Subcutaneous abdominal adipose tissue (tissue), 5 donors: ENCODE data around the gene EMX1.

Experiments used
- H3K27ac ChIP-seq: one replicate; pipeline ENCODE4 v1.7.0; 2013; ENCODE audit warnings: low read depth, mild to moderate bottlenecking, inconsistent platforms, low read length, moderate library complexity
- H3K27me3 ChIP-seq, 5 donors: one replicate each; pipeline ENCODE4 v1.7.0; 2013; ENCODE audit warnings: low read length in 5 of 5, inconsistent platforms in 1 of 5; ENCODE audit not compliant: control insufficient read depth in 5 of 5, insufficient read depth in 4 of 5
- H3K36me3 ChIP-seq, 5 donors: one replicate each; pipeline ENCODE4 v1.7.0; 2013; ENCODE audit warnings: low read length in 5 of 5; ENCODE audit not compliant: control insufficient read depth in 5 of 5, insufficient read depth in 5 of 5
- H3K4me1 ChIP-seq, 5 donors: one replicate each; pipeline ENCODE4 v1.7.0; 2013; ENCODE audit warnings: low read length in 5 of 5, mild to moderate bottlenecking in 3 of 5, moderate library complexity in 1 of 5; ENCODE audit not compliant: control insufficient read depth in 5 of 5, insufficient read depth in 5 of 5
- H3K4me3 ChIP-seq, 5 donors: one replicate each; pipeline ENCODE4 v1.7.0; 2013; ENCODE audit warnings: low read length in 5 of 5, low read depth in 1 of 5
- H3K9ac ChIP-seq, 5 donors: one replicate each; pipeline ENCODE4 v1.7.0; 2013; ENCODE audit warnings: low read length in 5 of 5, mild to moderate bottlenecking in 4 of 5, moderate library complexity in 3 of 5
- H3K9me3 ChIP-seq, 5 donors: one replicate each; pipeline ENCODE4 v1.7.0; 2013; ENCODE audit warnings: low read length in 5 of 5; ENCODE audit not compliant: control insufficient read depth in 5 of 5
- donor health status: healthy.
- donor health status: healthy.
- donor health status: healthy.
- donor health status: healthy.
- donor health status: healthy.

The EMX1 gene

GRCh38 chr2:72963423-72964145 lies 46.3 kb downstream of the EMX1 start:
- H3K36me3 ChIP-seq: peaks cover 0 to 26% (median 3%) of the 10 kb centered on the region in 5 donors
- H3K4me3 ChIP-seq: no peak overlapping the region
- H3K27ac ChIP-seq: no peak overlapping the region
- H3K9ac ChIP-seq: no peak overlapping the region
- H3K27me3 ChIP-seq: no peaks in the 10 kb centered on the region
- H3K9me3 ChIP-seq: no peaks in the 10 kb centered on the region
- no peaks in the 10 kb centered on the region for H3K4me1 ChIP-seq

DNA sequence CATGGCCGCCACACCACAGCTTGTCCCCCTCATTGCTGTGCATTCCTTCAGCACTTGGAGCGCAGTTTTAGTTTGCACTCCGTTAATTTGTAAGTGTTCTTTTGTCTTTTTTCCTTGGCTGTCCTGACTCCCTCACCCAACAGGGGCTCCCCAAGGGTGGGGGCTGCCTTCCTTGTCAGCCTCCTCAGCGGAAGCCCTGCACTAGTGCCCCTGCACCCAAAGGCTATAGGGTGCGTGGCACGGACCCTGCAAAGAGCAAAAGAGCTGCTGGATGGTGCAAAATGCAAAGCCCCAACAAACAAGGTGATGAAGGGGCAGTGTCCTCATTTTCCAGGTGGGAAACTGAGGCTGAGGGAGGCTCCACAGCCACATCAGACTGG lies 46.8 kb downstream of the EMX1 start:
- Histone ChIP-seq H3K4me3 (no peak overlapping the region), H3K36me3 (peaks cover 0 to 26% (median 3%) of the 10 kb centered on the region in 5 donors), H3K9me3 (no peaks in the 10 kb centered on the region), H3K27me3 (no peaks in the 10 kb centered on the region), H3K9ac (no peak overlapping the region), H3K27ac (no peak overlapping the region), H3K4me1 (no peaks in the 10 kb centered on the region)

- no peak overlapping the region for H3K9ac ChIP-seq
- H3K27ac ChIP-seq: no peak overlapping the region
- H3K4me3 ChIP-seq: no peak overlapping the region
- H3K36me3 ChIP-seq: peaks cover 0 to 26% (median 3%) of the 10 kb centered on the region in 5 donors
- no peaks in the 10 kb centered on the region for H3K9me3 ChIP-seq
- H3K27me3 ChIP-seq: no peaks in the 10 kb centered on the region
- H3K4me1 ChIP-seq: no peaks in the 10 kb centered on the region
These were observed 47.7 kb downstream of the EMX1 start for GRCh38 chr2:72965016-72965415.

DNA sequence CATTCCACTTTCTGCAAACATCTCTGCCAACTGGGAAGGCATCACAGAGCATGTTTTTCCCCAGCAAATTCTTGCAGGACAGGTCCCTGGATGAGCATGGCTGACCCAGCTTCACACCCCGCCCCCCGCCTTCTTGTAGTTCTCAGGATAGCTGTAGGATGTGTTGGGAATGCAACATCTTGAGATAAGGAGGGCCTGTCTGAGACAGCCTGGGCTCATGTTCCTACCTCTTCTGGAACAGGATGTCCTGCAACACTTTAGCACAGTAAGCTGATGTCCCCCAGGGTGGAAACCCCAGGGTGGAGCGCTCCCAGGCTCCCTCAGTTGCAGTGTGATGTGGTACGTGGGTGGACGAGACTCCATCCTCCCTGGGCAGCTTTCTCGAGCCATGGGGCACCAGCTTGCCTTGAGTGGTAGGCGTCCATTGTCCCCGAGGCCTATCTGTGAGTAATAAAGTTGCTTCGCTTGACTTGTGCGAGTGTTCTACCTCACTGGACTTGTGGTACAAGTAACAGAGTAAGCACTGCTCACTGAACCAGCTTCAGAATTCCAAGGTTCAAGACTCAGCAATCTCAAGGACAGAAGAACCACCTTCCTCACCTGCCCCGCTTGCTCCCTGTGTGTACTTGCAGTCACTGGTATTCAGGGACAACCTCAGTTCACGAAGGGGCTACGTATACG lies 48.6 kb downstream of the EMX1 start:
- Histone ChIP-seq H3K9ac (no peak overlapping the region), H3K9me3 (no peaks in the 10 kb centered on the region), H3K27me3 (no peaks in the 10 kb centered on the region), H3K4me3 (no peak overlapping the region), H3K4me1 (no peaks in the 10 kb centered on the region), H3K36me3 (peaks cover 0 to 26% (median 3%) of the 10 kb centered on the region in 5 donors), H3K27ac (no peak overlapping the region)

DNA sequence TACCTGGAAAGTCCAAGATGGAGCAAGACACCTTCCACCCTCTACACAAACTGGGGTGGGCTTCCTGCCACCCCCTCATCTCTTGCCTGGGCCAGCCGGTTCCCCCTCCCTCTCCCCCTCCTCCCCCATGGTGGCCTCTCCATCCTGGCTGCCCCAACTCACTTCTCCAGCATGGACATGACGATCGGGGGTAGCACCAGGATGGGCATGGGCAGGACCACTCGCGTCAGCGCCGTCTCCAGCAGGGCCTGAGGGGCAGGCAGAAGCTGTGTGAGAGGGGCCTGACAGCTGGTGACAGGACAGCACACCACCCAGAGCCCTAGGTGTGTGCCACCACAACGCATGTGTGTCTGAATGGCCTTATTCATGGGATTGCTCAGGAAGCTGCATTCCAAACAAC lies 51.0 kb downstream of the EMX1 start:
- Histone ChIP-seq H3K27ac (no peak overlapping the region), H3K27me3 (no peaks in the 10 kb centered on the region), H3K9ac (no peak overlapping the region), H3K4me1 (no peaks in the 10 kb centered on the region), H3K36me3 (peaks cover 0 to 26% (median 3%) of the 10 kb centered on the region in 5 donors), H3K9me3 (no peaks in the 10 kb centered on the region), H3K4me3 (no peak overlapping the region)

- no peaks in the 10 kb centered on the region for H3K27me3 ChIP-seq
- no peak overlapping the region for H3K4me3 ChIP-seq
- H3K27ac ChIP-seq: no peak overlapping the region
- H3K9me3 ChIP-seq: no peaks in the 10 kb centered on the region
- no peak overlapping the region for H3K9ac ChIP-seq
- H3K36me3 ChIP-seq: peaks cover 0 to 19% (median 0%) of the 10 kb centered on the region in 5 donors
- no peaks in the 10 kb centered on the region for H3K4me1 ChIP-seq
These were observed 52.4 kb downstream of the EMX1 start for GRCh38 chr2:72969706-72970105.

DNA sequence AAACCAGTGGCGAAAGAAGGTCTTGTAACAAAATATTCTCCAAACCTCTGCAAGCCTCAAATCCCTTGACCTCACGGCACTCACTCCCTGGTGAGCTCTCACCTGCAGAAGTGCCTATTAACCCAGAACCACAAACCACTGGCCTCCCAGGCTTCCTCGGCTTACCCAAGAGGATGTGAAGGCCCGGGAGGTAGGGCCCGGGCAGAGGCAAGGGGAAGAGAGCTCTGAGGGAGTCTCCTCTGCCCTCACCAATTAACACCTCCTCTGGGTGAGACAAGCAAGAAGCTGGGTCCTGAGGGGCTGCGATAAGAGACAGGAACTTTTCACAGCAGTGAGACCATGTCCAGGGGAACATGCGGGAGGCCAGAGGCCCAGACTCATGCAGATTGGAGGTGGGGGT lies 53.7 kb downstream of the EMX1 start:
- Histone ChIP-seq H3K27ac (no peak overlapping the region), H3K4me3 (no peak overlapping the region), H3K4me1 (no peaks in the 10 kb centered on the region), H3K9ac (no peak overlapping the region), H3K36me3 (peaks cover 0 to 12% (median 0%) of the 10 kb centered on the region in 5 donors), H3K27me3 (no peaks in the 10 kb centered on the region), H3K9me3 (no peaks in the 10 kb centered on the region)

GRCh38 chr2:72972352-72973136 lies 55.2 kb downstream of the EMX1 start:
- Histone ChIP-seq H3K9me3 (no peaks in the 10 kb centered on the region), H3K27ac (no peak overlapping the region), H3K36me3 (peaks cover 0 to 2% (median 0%) of the 10 kb centered on the region in 5 donors), H3K27me3 (no peaks in the 10 kb centered on the region), H3K4me1 (no peaks in the 10 kb centered on the region), H3K9ac (no peak overlapping the region), H3K4me3 (no peak overlapping the region)

DNA sequence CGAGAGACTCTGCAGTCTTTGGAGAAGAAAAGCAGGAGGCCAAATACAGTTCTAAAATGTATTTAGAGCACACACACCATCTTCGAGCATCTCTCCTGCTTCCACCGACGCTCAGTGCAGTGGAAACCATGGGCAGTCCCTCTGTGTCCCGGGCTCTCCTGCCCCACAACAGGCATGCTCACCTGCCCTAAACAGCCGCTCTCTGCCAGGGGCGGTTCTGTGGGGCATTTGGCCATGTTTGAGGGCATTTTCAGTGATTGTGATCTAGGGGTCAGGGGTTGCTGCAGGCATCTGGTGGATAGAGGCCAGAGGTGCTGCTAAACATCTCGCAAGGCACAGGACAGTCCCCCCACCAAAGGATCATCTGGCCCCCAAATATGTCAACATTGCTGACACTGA lies 55.8 kb downstream of the EMX1 start:
- H3K4me3 ChIP-seq: no peak overlapping the region
- H3K27ac ChIP-seq: no peak overlapping the region
- H3K9me3 ChIP-seq: no peaks in the 10 kb centered on the region
- no peaks in the 10 kb centered on the region for H3K27me3 ChIP-seq
- no peak overlapping the region for H3K9ac ChIP-seq
- no peaks in the 10 kb centered on the region for H3K36me3 ChIP-seq
- no peaks in the 10 kb centered on the region for H3K4me1 ChIP-seq
